Heart left ventricle (tissue), 16 donors: ENCODE results near the gene TRIM44. TPM values are rescaled to one million over a fixed set of nuclear protein-coding genes. Genes with fewer than 3 reads are reported as not detected.

Source experiments
- ATAC-seq, 4 donors: fragments of 200-7000 bp; cut with Tn5 transposase; one replicate each; pipeline ENCODE4 v1.9.1; 2020 to 2022; ENCODE audit warnings: moderate library complexity in 4 of 4, mild to moderate bottlenecking in 3 of 4, moderate number of reproducible peaks in 1 of 4
- DNase-seq, 5 donors: peaks; one replicate each; pipeline ENCODE4 v3.0.0-alpha.2; 2020
- H3K27ac ChIP-seq, 12 donors: fragments of 200-600 bp; sonication (generic) in 4 of 12; one replicate each; pipeline versions ENCODE4 v1.5.0 to v1.8.0; 2016 to 2022; ENCODE audit warnings: mild to moderate bottlenecking in 2 of 12
- H3K27me3 ChIP-seq, 9 donors: fragments of 200-600 bp; sonication (generic) in 2 of 9; one replicate each; pipeline versions ENCODE4 v1.5.1 to v1.8.0; 2016 to 2022; ENCODE audit warnings: mild to moderate bottlenecking in 3 of 9
- H3K36me3 ChIP-seq, 9 donors: fragments of 200-600 bp; sonication (generic) in 2 of 9; one replicate each; pipeline versions ENCODE4 v1.5.0 to v1.8.0; 2018 to 2022; ENCODE audit warnings: mild to moderate bottlenecking in 2 of 9
- H3K4me1 ChIP-seq, 12 donors: fragments of 200-600 bp; sonication (generic) in 4 of 12; one replicate each; pipeline versions ENCODE4 v1.5.0 to v1.8.0; 2016 to 2022; ENCODE audit warnings: mild to moderate bottlenecking in 3 of 12
- H3K4me3 ChIP-seq, 12 donors: fragments of 200-600 bp; sonication (generic) in 4 of 12; one replicate each; pipeline versions ENCODE4 v1.5.0 to v1.8.0; 2017 to 2022; ENCODE audit warnings: mild to moderate bottlenecking in 9 of 12, moderate library complexity in 4 of 12
- H3K9me3 ChIP-seq, 12 donors: fragments of 200-600 bp; sonication (generic) in 4 of 12; one replicate each; pipeline versions ENCODE4 v1.5.0 to v1.8.0; 2016 to 2022; ENCODE audit warnings: mild to moderate bottlenecking in 1 of 12
- POLR2A ChIP-seq, 2 donors: fragments of 450-650 bp; IDR thresholded peaks; one replicate each; pipeline ENCODE4 v1.6.1; 2017; ENCODE audit warnings: antibody characterized with exemption in 2 of 2, mild to moderate bottlenecking in 2 of 2, moderate library complexity in 2 of 2
- WGBS, 4 donors: extraction: QIAGEN DNeasy Blood & Tissue Kit in 2 of 4; methylation state at CpG; one replicate each; pipeline versions ENCODE4 v1.1.5 to v1.1.7; 2013 to 2018; 5-methylcytosine and 5-hydroxymethylcytosine counted together
- intact Hi-C, 10 donors: fragments of 100-400 bp; cut with DNase I; formaldehyde crosslinking; loops; one replicate each; pipeline versions ENCODE4 v1.11.1 to v1.14.2; 2022
- polyA plus RNA-seq, 2 donors: library from polyadenylated mRNA; stranded (reverse); fragments of 200-250 nt; gene quantifications; one replicate each; pipeline ENCODE4 v1.2.3, GENCODE V29; 2013
- total RNA-seq, 9 donors: library from RNA; depleted of rRNA in 2 of 9; stranded (reverse); fragments of >200 nt in 2 of 9; fragmentation: NEBNext Ultra II Directional in 3 of 9; extraction: Animal tissue kit (Norgen Biotek cat#: 25700) in 3 of 9; gene quantifications; one replicate each; pipeline versions ENCODE4 v1.1.0 to v1.2.4, GENCODE V29; 2016 to 2023
- TF ChIP-seq, protein P1 (sequence below), 12 donors: fragments of 200-600 bp; sonication (generic) in 4 of 12; IDR thresholded peaks; one replicate each; pipeline versions ENCODE4 v1.5.0 to v1.8.0; 2018 to 2022; ENCODE audit warnings: antibody characterized with exemption in 12 of 12, mild to moderate bottlenecking in 5 of 12
- donor health status: ischemic (EF 13 %, LVEDD 7.1; RV severe dilation, severe dysfunction).
- donor health status: healthy with polysubstance abuse.
- donor health status: DM: no; HTN: yes; CAD: no.
- donor health status: DM: no; HTN: no; CAD: no.
- donor health status: ischemic (EF 25% LVEDD 6.9; RV normal size, moderate dysfunction).
- donor health status: ischemic (EF 25% LVEDD 5.7; RV mildly dilated, moderate dysfunction).
- donor health status: healthy.
- donor health status: DM: yes; HTN: yes; CAD: no.
- donor health status: ischemic (EF 35%, LVEDD 5.7; RV mildly dilated, moderate dysfunction).
- donor health status: nonischemic (EF 11% LVEDD 7.7; RV severe dilation, severe dysfunction).
- donor health status: DM: yes; HTN: yes; CAD: no.
- donor health status: PGD.
- donor health status: ischemic (EF 29% LVEDD 5.4; RV normal size, mild dysfunction).
- donor health status: nonischemic (EF 23%, LVEDD 6.1; RV moderate dilation, normal function).

TRIM44 gene
- total and polyA plus RNA-seq, 11 donors, result 7.9 to 55.3 (median 44.1) TPM

DNA sequence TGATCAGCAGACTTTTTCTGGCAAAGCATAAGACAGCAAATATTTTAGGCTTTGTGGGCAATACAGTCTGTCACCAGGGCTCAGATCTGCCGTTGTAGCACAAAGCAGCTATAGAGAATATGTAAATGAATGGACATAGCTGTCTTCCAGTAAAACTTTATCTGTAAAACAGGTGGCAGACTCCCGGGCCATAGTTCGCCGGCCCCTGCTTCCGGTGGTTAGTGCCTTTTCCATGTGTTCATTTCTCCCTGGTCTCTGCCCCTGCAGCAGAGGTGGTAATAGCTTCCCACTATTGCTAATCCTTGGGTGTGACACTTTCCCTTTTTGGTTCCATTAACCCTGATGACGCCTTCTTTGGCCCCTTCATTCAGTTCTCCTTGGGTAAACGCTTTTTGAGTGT, 187.6 kb downstream of the TRIM44 start:
- DNase-seq, result no peak
- 71 to 82% (median 76%) methylated on average over 7 of the region's 7 CpGs for whole genome bisulfite sequencing, 4 donors
- Histone ChIP-seq H3K4me3 (no peak overlapping the region), H3K36me3 (no peaks in the 10 kb centered on the region), H3K27me3 (peaks cover 0 to 3% (median 0%) of the 10 kb centered on the region in 9 donors), H3K27ac (no peak overlapping the region), H3K4me1 (peaks cover 0 to 16% (median 0%) of the 10 kb centered on the region in 12 donors), H3K9me3 (no peaks in the 10 kb centered on the region)
- TF ChIP-seq, protein P1, sequence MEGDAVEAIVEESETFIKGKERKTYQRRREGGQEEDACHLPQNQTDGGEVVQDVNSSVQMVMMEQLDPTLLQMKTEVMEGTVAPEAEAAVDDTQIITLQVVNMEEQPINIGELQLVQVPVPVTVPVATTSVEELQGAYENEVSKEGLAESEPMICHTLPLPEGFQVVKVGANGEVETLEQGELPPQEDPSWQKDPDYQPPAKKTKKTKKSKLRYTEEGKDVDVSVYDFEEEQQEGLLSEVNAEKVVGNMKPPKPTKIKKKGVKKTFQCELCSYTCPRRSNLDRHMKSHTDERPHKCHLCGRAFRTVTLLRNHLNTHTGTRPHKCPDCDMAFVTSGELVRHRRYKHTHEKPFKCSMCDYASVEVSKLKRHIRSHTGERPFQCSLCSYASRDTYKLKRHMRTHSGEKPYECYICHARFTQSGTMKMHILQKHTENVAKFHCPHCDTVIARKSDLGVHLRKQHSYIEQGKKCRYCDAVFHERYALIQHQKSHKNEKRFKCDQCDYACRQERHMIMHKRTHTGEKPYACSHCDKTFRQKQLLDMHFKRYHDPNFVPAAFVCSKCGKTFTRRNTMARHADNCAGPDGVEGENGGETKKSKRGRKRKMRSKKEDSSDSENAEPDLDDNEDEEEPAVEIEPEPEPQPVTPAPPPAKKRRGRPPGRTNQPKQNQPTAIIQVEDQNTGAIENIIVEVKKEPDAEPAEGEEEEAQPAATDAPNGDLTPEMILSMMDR (IDR thresholded peaks at IDR 0.05), result no peak
- TF ChIP-seq POLR2A (IDR thresholded peaks at IDR 0.05), result no peak
- intact Hi-C loops, result loop anchor here in 1 of 10 donors (10.0 kb wide), 1 partner anchor 65 kb away; no protein-coding TSS in a partner anchor
- no peak for ATAC-seq

DNA sequence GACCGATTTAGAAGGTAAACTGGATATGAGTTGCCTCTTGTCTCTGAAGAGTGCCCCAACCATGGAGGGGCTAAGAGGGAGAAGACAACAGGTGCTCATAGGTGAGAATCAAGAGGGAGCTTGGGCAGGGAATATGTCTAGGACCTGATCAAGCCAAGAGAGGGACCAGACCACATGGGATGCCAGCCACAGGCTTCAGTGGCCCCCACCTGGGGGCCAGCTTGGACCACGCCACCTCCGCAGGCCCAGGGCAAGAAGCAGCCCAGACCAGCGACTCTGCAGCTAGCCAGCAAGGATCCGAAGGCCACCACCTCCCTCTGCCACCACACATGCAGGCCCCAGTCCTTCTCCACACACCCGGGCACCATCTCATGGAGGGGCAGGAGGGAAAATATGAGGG, 188.8 kb downstream of the TRIM44 start:
- 95 to 98% (median 97%) methylated on average over 6 of the region's 6 CpGs for WGBS, 4 donors
- no peak for TF ChIP-seq POLR2A (IDR thresholded peaks at IDR 0.05)
- TF ChIP-seq, protein P1 (IDR thresholded peaks at IDR 0.05), result no peak

DNA sequence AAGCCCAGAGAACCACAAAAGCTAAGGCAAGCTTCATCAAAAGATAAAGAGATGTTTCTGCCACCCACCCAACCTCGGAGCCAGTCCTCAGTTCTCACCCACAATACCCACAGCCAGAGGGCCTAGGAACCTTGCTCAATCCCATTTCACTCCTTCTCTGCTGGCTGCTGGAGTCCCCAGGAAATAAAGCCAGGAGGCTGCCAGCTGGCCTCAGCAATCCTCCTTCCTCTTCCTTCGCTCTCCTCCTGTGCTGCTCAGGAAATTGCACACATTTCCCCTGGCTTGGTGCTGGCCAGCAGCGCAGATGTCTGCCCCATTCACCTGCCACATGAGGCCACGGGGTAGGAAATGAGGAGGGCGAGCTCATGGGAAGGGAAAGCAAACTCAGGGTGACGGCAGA, 189.5 kb downstream of the TRIM44 start:
- H3K36me3 ChIP-seq, result no peaks in the 10 kb centered on the region
- DNase-seq, result peak; percentile 17 to 55 (median 41)
- H3K9me3 ChIP-seq, result no peaks in the 10 kb centered on the region
- TF ChIP-seq, protein P1 (IDR thresholded peaks at IDR 0.05), result no peak
- no peak for TF ChIP-seq POLR2A (IDR thresholded peaks at IDR 0.05)
- WGBS, 4 donors, result 51 to 61% (median 58%) methylated on average over 6 of the region's 6 CpGs
- no peak overlapping the region for H3K27ac ChIP-seq
- no peak overlapping the region for H3K4me3 ChIP-seq
- H3K4me1 ChIP-seq, result peaks cover 0 to 16% (median 0%) of the 10 kb centered on the region in 12 donors
- H3K27me3 ChIP-seq, result no peaks in the 10 kb centered on the region
- peak in 3 of 4 donors; percentile 59 to 78 (median 72) for ATAC-seq
- intact Hi-C loops, result loop anchor here in 1 of 10 donors (10.0 kb wide), 1 partner anchor 63 kb away; no protein-coding TSS in a partner anchor

More for the DNA sequence above, 188.8 kb downstream of the TRIM44 start:
- H3K27ac ChIP-seq, result no peak overlapping the region
- DNase-seq, result no peak
- H3K36me3 ChIP-seq, result no peaks in the 10 kb centered on the region
- intact Hi-C loops, result loop anchor here in 1 of 10 donors (10.0 kb wide), 1 partner anchor 63 kb away; no protein-coding TSS in a partner anchor
- H3K9me3 ChIP-seq, result no peaks in the 10 kb centered on the region
- H3K27me3 ChIP-seq, result no peaks in the 10 kb centered on the region
- ATAC-seq, result no peak
- no peak overlapping the region for H3K4me3 ChIP-seq
- H3K4me1 ChIP-seq, result peaks cover 0 to 16% (median 0%) of the 10 kb centered on the region in 12 donors

DNA sequence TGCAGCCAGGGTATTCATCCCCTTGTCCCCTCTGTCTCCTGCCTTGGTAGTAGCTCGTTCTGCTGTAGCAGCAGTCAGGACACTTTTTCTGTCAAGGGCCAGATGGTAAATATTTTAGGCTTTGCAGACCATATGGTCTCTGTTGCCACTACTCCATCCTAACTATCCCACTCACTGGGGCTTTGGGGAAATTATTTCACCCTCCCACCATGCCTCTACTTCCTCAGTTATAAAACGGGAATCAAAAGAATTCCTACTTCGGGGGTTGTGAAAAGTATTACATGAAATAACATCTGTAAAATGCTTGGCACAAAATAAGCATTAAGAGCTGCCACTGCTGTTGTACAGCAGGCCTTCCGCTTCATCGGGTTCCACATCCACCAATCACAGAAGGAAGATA, 191.4 kb downstream of the TRIM44 start:
- no peaks in the 10 kb centered on the region for H3K9me3 ChIP-seq
- ATAC-seq (no peak), DNase-seq (no peak)
- H3K4me1 ChIP-seq, result peaks cover 0 to 16% (median 0%) of the 10 kb centered on the region in 12 donors
- H3K27ac ChIP-seq, result no peak overlapping the region
- H3K27me3 ChIP-seq, result no peaks in the 10 kb centered on the region
- intact Hi-C loops, result loop anchor here in 1 of 10 donors (10.0 kb wide), 1 partner anchor 61 kb away; no protein-coding TSS in a partner anchor
- H3K36me3 ChIP-seq, result no peaks in the 10 kb centered on the region
- H3K4me3 ChIP-seq, result no peak overlapping the region
- WGBS, 4 donors, result 59 to 76% (median 67%) methylated on average over 5 of the region's 5 CpGs
- TF ChIP-seq, protein P1 (IDR thresholded peaks at IDR 0.05), result no peak
- no peak for TF ChIP-seq POLR2A (IDR thresholded peaks at IDR 0.05)
